ENCODE results near the gene GAD1.

GAD1 gene

DNA sequence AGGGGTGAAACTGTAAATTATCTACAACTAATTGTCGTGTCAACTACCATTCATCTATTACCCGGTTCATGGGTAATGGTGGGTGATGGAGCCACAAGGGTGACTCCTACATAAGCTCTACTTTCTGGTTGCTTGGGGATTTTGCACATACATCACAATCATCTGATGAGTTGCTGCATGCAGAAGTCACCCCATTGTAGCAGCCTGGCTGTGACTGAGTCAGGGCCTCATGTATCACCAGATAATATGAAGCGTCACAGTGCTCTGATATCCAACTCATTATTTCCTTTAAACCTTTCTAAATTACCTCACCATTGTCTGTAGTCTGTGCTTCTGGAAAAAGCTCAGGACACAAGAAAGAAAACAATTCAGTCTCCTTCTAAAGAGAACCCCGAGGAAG, 79.9 kb downstream of the GAD1 start:
- DNase-seq (ENCODE audit: low spot score), result no peak

DNA sequence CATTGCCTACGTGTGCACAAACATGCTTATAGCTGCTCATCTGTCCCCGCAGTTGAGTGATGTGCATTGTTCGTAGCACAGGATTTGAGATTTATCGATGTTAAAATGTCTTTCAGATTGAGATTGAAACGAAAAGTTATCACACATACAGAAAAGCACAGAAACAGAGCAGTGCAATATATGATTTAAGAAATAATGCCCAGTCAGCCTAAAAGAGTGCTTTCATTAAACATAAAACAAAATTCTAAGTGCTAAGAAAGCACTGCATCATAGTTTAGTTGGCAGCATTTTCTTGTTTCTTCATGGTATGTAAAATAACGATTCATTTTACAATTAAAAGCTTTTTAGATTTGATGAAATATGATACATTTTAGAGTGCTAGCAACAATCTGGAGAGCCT, 80.4 kb downstream of the GAD1 start:
- DNase-seq (ENCODE audit: low spot score), result no peak

DNA sequence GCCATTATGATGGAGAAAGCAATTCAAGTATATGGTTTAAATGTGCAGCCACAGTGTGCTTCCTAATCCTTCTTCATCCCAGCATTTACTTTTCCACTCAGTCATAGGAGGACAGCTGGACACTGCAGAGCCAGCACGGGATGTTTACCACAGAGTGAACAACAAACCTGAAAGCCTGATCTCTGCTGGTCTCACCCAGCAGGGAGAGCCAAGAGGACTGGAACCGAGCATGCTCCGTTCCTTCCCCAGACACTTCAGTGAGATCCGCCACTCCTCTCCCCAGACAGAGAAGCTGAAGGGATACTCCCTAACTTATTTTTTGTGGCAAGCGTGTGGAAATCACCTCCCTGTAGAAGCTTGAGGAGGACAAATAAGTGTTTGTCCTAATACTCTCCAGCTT, 89.2 kb downstream of the GAD1 start:
- no peak for DNase-seq (ENCODE audit: low spot score)

Data from CD4-positive, alpha-beta T cell treated with Interleukin-15 for 4 hours (primary cell).